Body of pancreas (tissue), 2 donors: ENCODE results near the gene SEPTIN14. TPM values are rescaled to one million over a fixed set of nuclear protein-coding genes. Genes with fewer than 3 reads are reported as not detected.

ENCODE experiments used
- small RNA-seq: library from RNA; depleted of rRNA; stranded (forward); fragments of <200 nt; gene quantifications from one replicate; pipeline ENCODE3, GENCODE V24; 2016
- total RNA-seq, 2 donors: library from RNA; depleted of rRNA; stranded (reverse); fragments of >200 nt; gene quantifications; one replicate each; pipeline ENCODE4 v1.1.0, GENCODE V29; 2016

SEPTIN14 gene
- total RNA-seq, 2 donors from 2014 or later, result not detected

Small RNA genes lying within 50 kb of the gene (small RNA-seq; reads per million reads assigned to genes)
- gene AC092647.1 (not detected), gene AC092647.2 (not detected), gene RNU6-1126P (not detected)

Other genes starting within 250 kb of the SEPTIN14 start
- 1 to 10 TPM; 3.0 to 5.4 TPM for gene ZNF713, start 24.7 kb upstream of the SEPTIN14 start, total RNA-seq
- gene MRPS17, start 89.1 kb upstream of the SEPTIN14 start, total RNA-seq, result 1 to 10 TPM; 3.3 to 8.8 TPM
- 10 to 100 TPM; 42.5 to 51.6 TPM for gene NIPSNAP2, start 101.8 kb upstream of the SEPTIN14 start, total RNA-seq
- gene PSPH, start 188.7 kb upstream of the SEPTIN14 start, total RNA-seq, result 10 to 100 TPM in 1 of 2 donors, 1 to 10 TPM in 1; 4.6 to 14.3 TPM
- 10 to 100 TPM; 74.5 to 75.8 TPM for gene CCT6A, start 189.0 kb upstream of the SEPTIN14 start, total RNA-seq
- gene SUMF2, start 201.5 kb upstream of the SEPTIN14 start, total RNA-seq, result 100 to 1,000 TPM; 105 to 143 TPM
- gene PHKG1, start 230.2 kb upstream of the SEPTIN14 start, total RNA-seq, result not detected
- gene CHCHD2, start 243.7 kb upstream of the SEPTIN14 start, total RNA-seq, result 100 to 1,000 TPM; 154 to 194 TPM